H9 (cell line): ENCODE measurements around the gene MRPL27. TPM values are rescaled to one million over a fixed set of nuclear protein-coding genes. Genes with fewer than 3 reads are reported as not detected.

ENCODE experiments used
- DNase-seq: peaks from one replicate; pipeline ENCODE4 v3.0.0-alpha.2; 2017
- H2AFZ ChIP-seq: one replicate; pipeline ENCODE4 v1.6.1; 2013; ENCODE audit warnings: mild to moderate bottlenecking, low read length, control low read depth, moderate library complexity
- H2AK5ac ChIP-seq: 2 replicates; pipeline ENCODE4 v1.6.1; 2013; ENCODE audit warnings: low read length, control low read depth, mixed read lengths; ENCODE audit not compliant: insufficient read length
- H2BK120ac ChIP-seq: one replicate; pipeline ENCODE4 v1.6.1; 2013; ENCODE audit warnings: low read depth, mild to moderate bottlenecking, low read length, control low read depth, inconsistent platforms; ENCODE audit not compliant: poor library complexity, severe bottlenecking
- H2BK12ac ChIP-seq: 2 replicates; pipeline ENCODE4 v1.6.1; 2013; ENCODE audit warnings: low read length, control low read depth, mixed read lengths, low read depth; ENCODE audit not compliant: insufficient read length
- H2BK15ac ChIP-seq: 2 replicates; pipeline ENCODE4 v1.6.1; 2013; ENCODE audit warnings: low read depth, low read length, control low read depth
- H2BK20ac ChIP-seq: one replicate; pipeline ENCODE4 v1.6.1; 2013; ENCODE audit warnings: low read depth, mild to moderate bottlenecking, low read length, control low read depth, inconsistent platforms; ENCODE audit not compliant: poor library complexity, severe bottlenecking
- H2BK5ac ChIP-seq: 2 replicates; pipeline ENCODE4 v1.6.1; 2013; ENCODE audit warnings: low read length, control low read depth, mixed read lengths; ENCODE audit not compliant: insufficient read length
- H3K14ac ChIP-seq: 2 replicates; pipeline ENCODE4 v1.6.1; 2013; ENCODE audit warnings: low read length, control low read depth; ENCODE audit not compliant: insufficient read depth
- H3K18ac ChIP-seq: 2 replicates; pipeline ENCODE4 v1.6.1; 2013; ENCODE audit warnings: low read depth, mild to moderate bottlenecking, mixed read lengths, low read length, control low read depth; ENCODE audit not compliant: insufficient read length
- H3K23ac ChIP-seq: 2 replicates; pipeline ENCODE4 v1.6.1; 2013; ENCODE audit warnings: low read length, control low read depth, mixed read lengths, low read depth; ENCODE audit not compliant: insufficient read length
- H3K23me2 ChIP-seq: 2 replicates; pipeline ENCODE4 v1.6.1; 2013; ENCODE audit warnings: low read depth, mild to moderate bottlenecking, mixed read lengths, low read length, control low read depth; ENCODE audit not compliant: insufficient read length, poor library complexity, severe bottlenecking
- H3K27ac ChIP-seq: 2 replicates; pipeline ENCODE4 v1.5.1; 2013; ENCODE audit warnings: low read length, control low read depth, mixed read lengths, low read depth; ENCODE audit not compliant: insufficient read length
- H3K27me3 ChIP-seq: 2 replicates; pipeline ENCODE4 v1.6.1; 2013; ENCODE audit warnings: low read length, control low read depth, inconsistent platforms; ENCODE audit not compliant: insufficient read depth
- H3K4ac ChIP-seq: 2 replicates; pipeline ENCODE4 v1.6.1; 2013; ENCODE audit warnings: low read depth, mild to moderate bottlenecking, control low read depth, inconsistent platforms, low read length, moderate library complexity
- H3K4me1 ChIP-seq: 2 replicates; pipeline ENCODE4 v1.6.1; 2013; ENCODE audit warnings: low read length, control low read depth, inconsistent platforms; ENCODE audit not compliant: insufficient read depth
- H3K4me2 ChIP-seq: 2 replicates; pipeline ENCODE4 v1.6.1; 2013; ENCODE audit warnings: low read length, control low read depth, mixed read lengths; ENCODE audit not compliant: insufficient read length, insufficient read depth
- H3K56ac ChIP-seq: 2 replicates; pipeline ENCODE4 v1.6.1; 2013; ENCODE audit warnings: low read depth, mild to moderate bottlenecking, mixed read lengths, low read length, control low read depth; ENCODE audit not compliant: insufficient read length
- H3K79me1 ChIP-seq: 2 replicates; pipeline ENCODE4 v1.6.1; 2013; ENCODE audit warnings: low read depth, mild to moderate bottlenecking, moderate library complexity, low read length, control low read depth, inconsistent platforms; ENCODE audit not compliant: insufficient read depth, poor library complexity, severe bottlenecking
- H3K79me2 ChIP-seq: 2 replicates; pipeline ENCODE4 v1.6.1; 2013; ENCODE audit warnings: low read length, control low read depth, inconsistent platforms; ENCODE audit not compliant: insufficient read depth
- H3K9ac ChIP-seq: 2 replicates; pipeline ENCODE4 v1.6.1; 2013; ENCODE audit warnings: low read length, control low read depth, mixed read lengths; ENCODE audit not compliant: insufficient read length; ENCODE audit errors: extremely low read depth
- H3K9me3 ChIP-seq: one replicate; pipeline ENCODE4 v1.6.1; 2013; ENCODE audit warnings: low read depth, low read length, inconsistent platforms; ENCODE audit not compliant: control insufficient read depth
- H3T11ph ChIP-seq: one replicate; pipeline ENCODE4 v1.6.1; 2013; ENCODE audit warnings: mild to moderate bottlenecking, low read length, control low read depth, inconsistent platforms
- H4K20me1 ChIP-seq: one replicate; pipeline ENCODE4 v1.6.1; 2013; ENCODE audit not compliant: control insufficient read depth, insufficient read length, insufficient read depth
- H4K5ac ChIP-seq: 2 replicates; pipeline ENCODE4 v1.6.1; 2013; ENCODE audit warnings: low read depth, mild to moderate bottlenecking, mixed read lengths, low read length, control low read depth; ENCODE audit not compliant: insufficient read length
- H4K8ac ChIP-seq: replicated peaks from 2 replicates; pipeline ENCODE4 v1.6.1; 2013; ENCODE audit warnings: low read length, control low read depth, mixed read lengths, low read depth; ENCODE audit not compliant: insufficient read length
- H4K91ac ChIP-seq: 2 replicates; pipeline ENCODE4 v1.6.1; 2013; ENCODE audit warnings: low read depth, mild to moderate bottlenecking, moderate library complexity, mixed read lengths, low read length, control low read depth; ENCODE audit not compliant: insufficient read length
- H3K27ac Mint-ChIP-seq, 3 experiments: 2 replicates in 2 of 3; 3 replicates in 1 of 3; pipeline ENCODE4 v1.8.0; 2020 to 2021; ENCODE audit warnings: mixed read lengths in 3 of 3, mild to moderate bottlenecking in 1 of 3, moderate library complexity in 1 of 3
- H3K27me3 Mint-ChIP-seq: 2 replicates; pipeline ENCODE4 v1.8.0; 2021; ENCODE audit warnings: low read depth, mild to moderate bottlenecking, moderate library complexity, mixed read lengths
- H3K36me3 Mint-ChIP-seq, 3 experiments: 2 replicates in 2 of 3; 3 replicates in 1 of 3; pipeline ENCODE4 v1.8.0; 2020 to 2021; ENCODE audit warnings: low read depth in 3 of 3, mixed read lengths in 3 of 3; ENCODE audit not compliant: insufficient read depth in 1 of 3
- H3K4me1 Mint-ChIP-seq, 2 experiments: 2 replicates each; pipeline ENCODE4 v1.8.0; 2020; ENCODE audit warnings: mixed read lengths in 2 of 2
- H3K4me3 Mint-ChIP-seq, 2 experiments: 2 replicates in 1 of 2; 3 replicates in 1 of 2; pipeline ENCODE4 v1.8.0; 2020 to 2021; ENCODE audit warnings: mild to moderate bottlenecking in 2 of 2, mixed read lengths in 2 of 2, moderate library complexity in 1 of 2
- H3K9me3 Mint-ChIP-seq, 2 experiments: 2 replicates in 1 of 2; 3 replicates in 1 of 2; pipeline ENCODE4 v1.8.0; 2020; ENCODE audit warnings: mild to moderate bottlenecking in 2 of 2, mixed read lengths in 2 of 2, moderate library complexity in 1 of 2
- WGBS: extraction: QIAGEN DNeasy Blood & Tissue Kit; methylation state at CpG from one replicate; pipeline ENCODE4 v1.1.7; 2013; ENCODE audit warnings: missing lambda C conversion rate, low lambda C conversion rate, mixed read lengths; ENCODE audit not compliant: insufficient read length; ENCODE audit errors: extremely low coverage; 5-methylcytosine and 5-hydroxymethylcytosine counted together
- total RNA-seq: library from RNA; stranded (reverse); gene quantifications from 2 replicates; pipeline ENCODE4 v1.2.1, GENCODE V29; 2021
- TF ChIP-seq, protein P1 (sequence below): fragments of 200-600 bp; sonication (generic); conservative IDR thresholded peaks from 3 replicates; pipeline ENCODE4 v1.8.0; 2021; ENCODE audit warnings: antibody characterized with exemption, mild to moderate bottlenecking

MRPL27 gene
- total RNA-seq, 1 experiment from 2014 or later = 85.9 TPM

GRCh38 chr17:50388728-50389127 lies 15.7 kb upstream of the MRPL27 start:
- no peak overlapping the region for H2BK20ac ChIP-seq
- H3K27me3 ChIP-seq = no peaks in the 10 kb centered on the region
- H4K20me1 ChIP-seq = no peaks in the 10 kb centered on the region
- no peak overlapping the region; a peak in 1 of 5 replicates for H3K4me3 Mint-ChIP-seq
- H3K56ac ChIP-seq = no peak overlapping the region
- H3T11ph ChIP-seq = no peak overlapping the region
- H2BK15ac ChIP-seq = no peak overlapping the region
- H4K91ac ChIP-seq = no peak overlapping the region
- H2AFZ ChIP-seq = no peak overlapping the region
- H3K4me1 ChIP-seq = no peaks in the 10 kb centered on the region
- H3K23me2 ChIP-seq = no peaks in the 10 kb centered on the region
- H2BK5ac ChIP-seq = no peak overlapping the region
- no peak overlapping the region for H3K27ac Mint-ChIP-seq
- H3K36me3 Mint-ChIP-seq = peaks cover 48 to 98% (median 87%) of the 10 kb centered on the region in 3 experiments; a peak in 6 of 7 replicates
- no peaks in the 10 kb centered on the region for H3K4me1 Mint-ChIP-seq
- no peak overlapping the region for H3K4ac ChIP-seq
- no peak overlapping the region for H3K9ac ChIP-seq
- no peak overlapping the region for H3K23ac ChIP-seq
- no peaks in the 10 kb centered on the region for H3K9me3 Mint-ChIP-seq
- TF ChIP-seq, protein P1, sequence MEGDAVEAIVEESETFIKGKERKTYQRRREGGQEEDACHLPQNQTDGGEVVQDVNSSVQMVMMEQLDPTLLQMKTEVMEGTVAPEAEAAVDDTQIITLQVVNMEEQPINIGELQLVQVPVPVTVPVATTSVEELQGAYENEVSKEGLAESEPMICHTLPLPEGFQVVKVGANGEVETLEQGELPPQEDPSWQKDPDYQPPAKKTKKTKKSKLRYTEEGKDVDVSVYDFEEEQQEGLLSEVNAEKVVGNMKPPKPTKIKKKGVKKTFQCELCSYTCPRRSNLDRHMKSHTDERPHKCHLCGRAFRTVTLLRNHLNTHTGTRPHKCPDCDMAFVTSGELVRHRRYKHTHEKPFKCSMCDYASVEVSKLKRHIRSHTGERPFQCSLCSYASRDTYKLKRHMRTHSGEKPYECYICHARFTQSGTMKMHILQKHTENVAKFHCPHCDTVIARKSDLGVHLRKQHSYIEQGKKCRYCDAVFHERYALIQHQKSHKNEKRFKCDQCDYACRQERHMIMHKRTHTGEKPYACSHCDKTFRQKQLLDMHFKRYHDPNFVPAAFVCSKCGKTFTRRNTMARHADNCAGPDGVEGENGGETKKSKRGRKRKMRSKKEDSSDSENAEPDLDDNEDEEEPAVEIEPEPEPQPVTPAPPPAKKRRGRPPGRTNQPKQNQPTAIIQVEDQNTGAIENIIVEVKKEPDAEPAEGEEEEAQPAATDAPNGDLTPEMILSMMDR = no peak
- no peak overlapping the region for H2AK5ac ChIP-seq
- H3K79me2 ChIP-seq = no peaks in the 10 kb centered on the region
- no peaks in the 10 kb centered on the region for H3K79me1 ChIP-seq
- H3K4me2 ChIP-seq = no peak overlapping the region
- no peak for DNase-seq
- WGBS = no CpG with 5 or more reads among the region's 3 CpGs
- H3K14ac ChIP-seq = no peak overlapping the region
- no peaks in the 10 kb centered on the region for H3K27me3 Mint-ChIP-seq
- no peaks in the 10 kb centered on the region for H3K9me3 ChIP-seq
- H3K18ac ChIP-seq = no peak overlapping the region
- no peak overlapping the region for H4K8ac ChIP-seq
- no peak overlapping the region for H3K27ac ChIP-seq
- H2BK12ac ChIP-seq = no peak overlapping the region
- H4K5ac ChIP-seq = no peak overlapping the region
- no peak overlapping the region for H2BK120ac ChIP-seq
